K562 (cell line): ENCODE results near the gene USP2. TPM values are rescaled to one million over a fixed set of nuclear protein-coding genes. Genes with fewer than 3 reads are reported as not detected.
A peak's percentile ranks its signal among the peaks of the same experiment; 100 is the strongest.

Experiments
- ARHGAP35 ChIP-seq: fragments of 450-650 bp; IDR thresholded peaks from 2 replicates; pipeline ENCODE4 v1.6.1; 2018; ENCODE audit not compliant: partially characterized antibody
- CC2D1A ChIP-seq: fragments of 450-650 bp; IDR thresholded peaks from 2 replicates; pipeline ENCODE4 v1.6.1; 2017; ENCODE audit warnings: mild to moderate bottlenecking
- CHCHD3 ChIP-seq: fragments of 250-450 bp; sonication (Bioruptor Pico); IDR thresholded peaks from 2 replicates; pipeline ENCODE4 v2.1.2; 2022; ENCODE audit warnings: mild to moderate bottlenecking
- CREM ChIP-seq: IDR thresholded peaks from 2 replicates; pipeline ENCODE4 v1.6.1; 2014; ENCODE audit warnings: antibody characterized with exemption, low read depth
- ETS2 ChIP-seq: IDR thresholded peaks from 2 replicates; pipeline ENCODE4 v1.6.1; 2016; ENCODE audit warnings: borderline replicate concordance, missing genetic modification characterization, mild to moderate bottlenecking, moderate library complexity, missing compliant biosample characterization; ENCODE audit not compliant: poor library complexity, severe bottlenecking
- NFYB ChIP-seq: IDR thresholded peaks from 2 replicates; pipeline ENCODE4 v1.6.1; 2011; ENCODE audit warnings: mild to moderate bottlenecking, moderate library complexity; ENCODE audit not compliant: insufficient read length; ENCODE audit errors: extremely low read depth
- POLR3A ChIP-seq: IDR thresholded peaks from 2 replicates; pipeline ENCODE4 v1.6.1; 2011; ENCODE audit warnings: borderline replicate concordance, mild to moderate bottlenecking, moderate library complexity; ENCODE audit not compliant: insufficient read length, insufficient read depth; ENCODE audit errors: extremely low read depth
- RAD21 ChIP-seq, 2 experiments: fragments of 250-450 bp in 1 of 2; fragments of 450-650 bp in 1 of 2; sonication (Bioruptor Pico) in 1 of 2; formaldehyde crosslinking in 1 of 2; IDR thresholded peaks in 1 of 2; conservative IDR thresholded peaks in 1 of 2; 2 replicates each; pipeline versions ENCODE4 v1.4.0 to v1.8.0; 2020 to 2022; ENCODE audit warnings: mild to moderate bottlenecking in 2 of 2, moderate library complexity in 1 of 2
- RBM17 ChIP-seq: fragments of 200-400 bp; formaldehyde crosslinking; IDR thresholded peaks from 2 replicates; pipeline ENCODE4 v1.6.1; 2017; ENCODE audit warnings: low read depth, mild to moderate bottlenecking, low read length, borderline replicate concordance
- SIX5 ChIP-seq, 2 experiments: IDR thresholded peaks; 2 replicates each; pipeline ENCODE4 v1.6.1; 2011; ENCODE audit warnings: low read length in 2 of 2, borderline replicate concordance in 1 of 2, low read depth in 1 of 2, mild to moderate bottlenecking in 1 of 2, moderate library complexity in 1 of 2; ENCODE audit not compliant: insufficient read depth in 1 of 2
- SMARCE1 ChIP-seq: fragments of 450-650 bp; IDR thresholded peaks from 2 replicates; pipeline ENCODE4 v1.7.1; 2016; ENCODE audit warnings: mild to moderate bottlenecking
- TOE1 ChIP-seq, 2 experiments: fragments of 450-650 bp in 1 of 2; sonication (generic) in 1 of 2; formaldehyde crosslinking in 1 of 2; IDR thresholded peaks; 2 replicates each; pipeline versions ENCODE4 v1.7.1 to v1.8.0; 2016 to 2022; ENCODE audit warnings: borderline replicate concordance in 2 of 2, mild to moderate bottlenecking in 2 of 2, antibody characterized with exemption in 1 of 2, inconsistent platforms in 1 of 2, low read depth in 1 of 2, missing genetic modification reagents in 1 of 2, moderate library complexity in 1 of 2
- TRIM28 ChIP-seq: fragments of 450-650 bp; IDR thresholded peaks from 2 replicates; pipeline ENCODE4 v1.6.1; 2017
- ZFP36 ChIP-seq: fragments of 150-350 bp; IDR thresholded peaks from 2 replicates; pipeline ENCODE4 v1.6.1; 2018; ENCODE audit warnings: low read length, low read depth; ENCODE audit not compliant: partially characterized antibody
- ZFX ChIP-seq: sonication (generic); formaldehyde crosslinking; IDR thresholded peaks from 2 replicates; pipeline ENCODE4 v1.8.0; 2022; ENCODE audit warnings: mild to moderate bottlenecking, missing genetic modification reagents, moderate library complexity
- ZKSCAN3 ChIP-seq: fragments of 250-450 bp; sonication (Bioruptor Pico); IDR thresholded peaks from 2 replicates; pipeline ENCODE4 v1.4.0; 2020
- ZNF174 ChIP-seq: fragments of 250-450 bp; sonication (Bioruptor Pico); IDR thresholded peaks from 2 replicates; pipeline ENCODE4 v1.4.0; 2020; ENCODE audit warnings: mild to moderate bottlenecking
- ZNF584 ChIP-seq: fragments of 200-800 bp; sonication (Bioruptor generic); IDR thresholded peaks from 2 replicates; pipeline ENCODE4 v1.6.1; 2016; ENCODE audit warnings: low read depth, mild to moderate bottlenecking, missing genetic modification characterization, missing compliant biosample characterization
- polyA plus RNA-seq, 8 experiments: library from polyadenylated mRNA; depleted of rRNA in 4 of 8; stranded (reverse) in 5 of 8; unstranded in 3 of 8; fragments of >200 nt; fragmentation: Nextera tagmentation in 2 of 8; fragmentation: Illumina TruSeq in 1 of 8; extraction: Ambion mirVana in 2 of 8; extraction: Trizol in 1 of 8; gene quantifications; 2 replicates each; pipeline versions ENCODE4 v1.2.1 to v1.2.3, GENCODE V29; 2011 to 2014; ENCODE audit warnings: inconsistent platforms in 1 of 8, missing spikeins in 1 of 8
- total RNA-seq, 7 experiments: library from RNA; depleted of rRNA in 6 of 7; stranded (reverse); fragments of >200 nt in 6 of 7; fragmentation: Illumina TruSeq in 2 of 7; extraction: Trizol in 2 of 7; gene quantifications; 2 replicates each; pipeline versions ENCODE4 v1.2.1 to v1.2.3, GENCODE V29; 2011 to 2021; ENCODE audit warnings: low replicate concordance in 1 of 7
- TF ChIP-seq, protein P1 (sequence below): fragments of 200-800 bp; sonication (Bioruptor generic); IDR thresholded peaks from 2 replicates; pipeline ENCODE4 v1.6.1; 2017; ENCODE audit warnings: missing genetic modification characterization, missing compliant biosample characterization
- TF ChIP-seq, protein P2 (sequence below): sonication (generic); formaldehyde crosslinking; IDR thresholded peaks from 2 replicates; pipeline ENCODE4 v1.8.1; 2023; ENCODE audit warnings: mild to moderate bottlenecking, missing genetic modification reagents
- TF ChIP-seq, protein P3 (sequence below): IDR thresholded peaks from 2 replicates; pipeline ENCODE4 v1.6.1; 2012; ENCODE audit warnings: low read depth, low read length, improper control_type of control experiment, borderline replicate concordance

The USP2 gene
- total and polyA plus RNA-seq, 9 of the 15 experiments (the other 6 are each of a cell fraction or from before 2014, with no cell fraction given) = 2.8 to 16.9 (median 3.9) TPM

DNA sequence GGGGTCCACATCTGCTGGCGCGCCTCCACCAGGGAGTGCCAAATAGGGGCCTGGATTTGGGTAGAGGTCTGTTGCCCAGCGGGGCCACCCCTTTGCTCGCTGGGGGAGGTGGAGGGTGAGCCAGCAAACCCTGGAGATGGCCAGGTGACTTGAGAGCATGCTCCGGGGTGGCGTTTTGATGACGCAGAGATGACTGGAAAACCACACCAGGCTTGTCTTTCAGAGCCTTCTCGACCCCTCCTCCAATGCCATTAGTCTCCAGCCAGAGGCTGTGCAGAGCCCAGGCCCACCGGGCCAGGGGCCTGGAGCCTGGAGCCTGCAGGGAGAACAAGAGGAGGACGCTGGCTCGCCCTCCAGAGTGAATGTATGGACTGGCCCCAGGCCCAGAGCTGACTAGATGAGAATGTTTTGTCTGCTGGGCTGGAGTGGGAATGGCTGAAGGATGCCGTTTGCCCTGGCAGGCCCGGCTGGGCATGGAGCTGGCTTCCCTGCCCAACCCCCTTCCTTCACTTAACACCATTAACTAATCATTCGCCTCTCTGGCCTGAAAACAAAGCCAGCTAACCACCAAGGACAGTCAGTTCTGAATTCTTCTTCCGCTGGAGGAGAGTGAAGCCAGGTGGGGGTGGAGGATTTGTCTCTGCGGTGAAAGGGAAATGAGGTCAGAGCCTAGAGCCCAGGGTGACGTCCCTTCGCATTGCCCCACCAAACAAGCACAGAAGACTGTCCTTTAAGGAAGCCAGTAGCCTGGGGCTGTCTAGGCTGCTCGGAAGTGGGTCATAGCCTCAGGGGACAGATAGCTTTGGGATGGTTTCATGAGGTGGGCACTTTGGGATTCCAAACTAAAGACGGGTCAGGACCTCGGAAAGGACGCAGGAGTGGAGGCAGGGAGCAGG, 63.0 kb downstream of the USP2 start (continued):
- TF ChIP-seq RBM17 = no peak
- no peak for TF ChIP-seq ZKSCAN3 (CRISPR knock-in tag)
- no peak for TF ChIP-seq ZFX (CRISPR knock-in tag)
- no peak for TF ChIP-seq SMARCE1
- TF ChIP-seq RAD21 (CRISPR knock-in tag; conservative IDR thresholded peaks at IDR 0.05 in 1 of 2, IDR thresholded peaks at IDR 0.05 in 1 of 2) = no peak
- TF ChIP-seq, protein P1, sequence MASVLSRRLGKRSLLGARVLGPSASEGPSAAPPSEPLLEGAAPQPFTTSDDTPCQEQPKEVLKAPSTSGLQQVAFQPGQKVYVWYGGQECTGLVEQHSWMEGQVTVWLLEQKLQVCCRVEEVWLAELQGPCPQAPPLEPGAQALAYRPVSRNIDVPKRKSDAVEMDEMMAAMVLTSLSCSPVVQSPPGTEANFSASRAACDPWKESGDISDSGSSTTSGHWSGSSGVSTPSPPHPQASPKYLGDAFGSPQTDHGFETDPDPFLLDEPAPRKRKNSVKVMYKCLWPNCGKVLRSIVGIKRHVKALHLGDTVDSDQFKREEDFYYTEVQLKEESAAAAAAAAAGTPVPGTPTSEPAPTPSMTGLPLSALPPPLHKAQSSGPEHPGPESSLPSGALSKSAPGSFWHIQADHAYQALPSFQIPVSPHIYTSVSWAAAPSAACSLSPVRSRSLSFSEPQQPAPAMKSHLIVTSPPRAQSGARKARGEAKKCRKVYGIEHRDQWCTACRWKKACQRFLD (CRISPR knock-in tag) = peak; percentile 17; the same call in 1 of the 2 replicates
- TF ChIP-seq POLR3A = no peak
- TF ChIP-seq ETS2 (tag) = no peak
- no peak for TF ChIP-seq ARHGAP35
- no peak for TF ChIP-seq CHCHD3 (CRISPR knock-in tag)
- TF ChIP-seq, protein P2, sequence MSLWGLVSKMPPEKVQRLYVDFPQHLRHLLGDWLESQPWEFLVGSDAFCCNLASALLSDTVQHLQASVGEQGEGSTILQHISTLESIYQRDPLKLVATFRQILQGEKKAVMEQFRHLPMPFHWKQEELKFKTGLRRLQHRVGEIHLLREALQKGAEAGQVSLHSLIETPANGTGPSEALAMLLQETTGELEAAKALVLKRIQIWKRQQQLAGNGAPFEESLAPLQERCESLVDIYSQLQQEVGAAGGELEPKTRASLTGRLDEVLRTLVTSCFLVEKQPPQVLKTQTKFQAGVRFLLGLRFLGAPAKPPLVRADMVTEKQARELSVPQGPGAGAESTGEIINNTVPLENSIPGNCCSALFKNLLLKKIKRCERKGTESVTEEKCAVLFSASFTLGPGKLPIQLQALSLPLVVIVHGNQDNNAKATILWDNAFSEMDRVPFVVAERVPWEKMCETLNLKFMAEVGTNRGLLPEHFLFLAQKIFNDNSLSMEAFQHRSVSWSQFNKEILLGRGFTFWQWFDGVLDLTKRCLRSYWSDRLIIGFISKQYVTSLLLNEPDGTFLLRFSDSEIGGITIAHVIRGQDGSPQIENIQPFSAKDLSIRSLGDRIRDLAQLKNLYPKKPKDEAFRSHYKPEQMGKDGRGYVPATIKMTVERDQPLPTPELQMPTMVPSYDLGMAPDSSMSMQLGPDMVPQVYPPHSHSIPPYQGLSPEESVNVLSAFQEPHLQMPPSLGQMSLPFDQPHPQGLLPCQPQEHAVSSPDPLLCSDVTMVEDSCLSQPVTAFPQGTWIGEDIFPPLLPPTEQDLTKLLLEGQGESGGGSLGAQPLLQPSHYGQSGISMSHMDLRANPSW (CRISPR knock-in tag) = no peak
- TF ChIP-seq TOE1 (IDR thresholded peaks at IDR 0.05; ENCODE audit: borderline replicate concordance) = no peak
- TF ChIP-seq TOE1 (CRISPR knock-in tag; IDR thresholded peaks at IDR 0.05; ENCODE audit: borderline replicate concordance, low read depth) = no peak
- TF ChIP-seq CC2D1A = no peak
- TF ChIP-seq, protein P3, sequence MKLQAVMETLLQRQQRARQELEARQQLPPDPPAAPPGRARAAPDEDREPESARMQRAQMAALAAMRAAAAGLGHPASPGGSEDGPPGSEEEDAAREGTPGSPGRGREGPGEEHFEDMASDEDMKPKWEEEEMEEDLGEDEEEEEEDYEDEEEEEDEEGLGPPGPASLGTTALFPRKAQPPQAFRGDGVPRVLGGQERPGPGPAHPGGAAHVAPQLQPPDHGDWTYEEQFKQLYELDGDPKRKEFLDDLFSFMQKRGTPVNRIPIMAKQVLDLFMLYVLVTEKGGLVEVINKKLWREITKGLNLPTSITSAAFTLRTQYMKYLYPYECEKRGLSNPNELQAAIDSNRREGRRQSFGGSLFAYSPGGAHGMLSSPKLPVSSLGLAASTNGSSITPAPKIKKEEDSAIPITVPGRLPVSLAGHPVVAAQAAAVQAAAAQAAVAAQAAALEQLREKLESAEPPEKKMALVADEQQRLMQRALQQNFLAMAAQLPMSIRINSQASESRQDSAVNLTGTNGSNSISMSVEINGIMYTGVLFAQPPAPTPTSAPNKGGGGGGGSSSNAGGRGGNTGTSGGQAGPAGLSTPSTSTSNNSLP = no peak
- no peak for TF ChIP-seq NFYB
- TF ChIP-seq SIX5 (IDR thresholded peaks at IDR 0.05; ENCODE audit: borderline replicate concordance in 1 of 2, insufficient read depth in 1 of 2, low read depth in 1 of 2, low read length in 2 of 2) = no peak
- TF ChIP-seq ZFP36 = no peak
- no peak for TF ChIP-seq ZNF174 (CRISPR knock-in tag)
- TF ChIP-seq ZNF584 (CRISPR knock-in tag) = no peak
- TF ChIP-seq TRIM28 = no peak
- TF ChIP-seq CREM = peak; percentile 97
